Measurements from ENCODE around the gene NOX5. TPM values are rescaled to one million over a fixed set of nuclear protein-coding genes. Genes with fewer than 3 reads are reported as not detected.

NOX5 gene
- total and polyA plus RNA-seq, 2 of the 4 experiments (the other 2 are of a cell fraction) = 0.07 TPM; not detected in 1

- Histone ChIP-seq H2BK120ac (ENCODE audit: low read depth, low read length) (no peak overlapping the region), H4K5ac (ENCODE audit: low read depth, low read length) (no peak overlapping the region), H2AK9ac (replicated peaks; ENCODE audit: low read depth, low read length, poor library complexity) (no peak overlapping the region), H3K4me1 (ENCODE audit: control insufficient read depth, insufficient read depth, low read length) (no peaks in the 10 kb centered on the region), H4K91ac (ENCODE audit: insufficient read depth, low read depth, low read length) (no peak overlapping the region), H2BK5ac (ENCODE audit: low read depth, low read length, poor library complexity, severe bottlenecking) (no peak overlapping the region), H4K8ac (ENCODE audit: low read depth in 2 of 2, low read length in 2 of 2) (no peak overlapping the region), H3K4ac (ENCODE audit: low read depth, low read length) (no peak overlapping the region), H3K23ac (ENCODE audit: low read depth, low read length) (no peak overlapping the region), H3K27me3 (ENCODE audit: control insufficient read depth, insufficient read depth, low read length) (peaks cover 74% of the 10 kb centered on the region), H3K4me2 (ENCODE audit: low read depth, low read length) (no peak overlapping the region), H3K56ac (ENCODE audit: extremely low read depth, insufficient read depth, low read length) (no peak overlapping the region), H3K27ac (ENCODE audit: insufficient read depth, low read length) (no peak overlapping the region), H3K18ac (ENCODE audit: low read depth, low read length) (no peak overlapping the region), H3K9me1 (ENCODE audit: insufficient read depth, low read length) (no peaks in the 10 kb centered on the region), H3K79me1 (ENCODE audit: low read depth in 1 of 2, low read length in 2 of 2) (no peaks in the 10 kb centered on the region), H3K4me3 (ENCODE audit: insufficient read depth, low read depth, low read length) (no peak overlapping the region), H2BK15ac (ENCODE audit: low read depth, low read length) (no peak overlapping the region), H3K9ac (ENCODE audit: low read depth, low read length) (no peak overlapping the region), H4K20me1 (ENCODE audit: insufficient read depth, low read length) (no peaks in the 10 kb centered on the region), H3K9me3 (ENCODE audit: control insufficient read depth, insufficient read depth, low read length) (peaks cover 3% of the 10 kb centered on the region; the same call in 1 of the 2 replicates), H3K36me3 (ENCODE audit: control insufficient read depth, insufficient read depth, low read length) (no peaks in the 10 kb centered on the region), H2AFZ (replicated peaks; ENCODE audit: low read length, poor library complexity) (no peak overlapping the region), H2BK20ac (ENCODE audit: low read depth, low read length) (no peak overlapping the region), H3K14ac (replicated peaks; ENCODE audit: low read depth, low read length) (no peak overlapping the region), H2AK5ac (ENCODE audit: low read depth, low read length) (no peak overlapping the region)
- ATAC-seq (ENCODE audit: low read depth) = no peak
- dilution Hi-C loops (cut with HindIII; ENCODE audit: low sequenced_read_pairs, unreplicated experiment) (no loop called here), in situ Hi-C loops (cut with MboI; ENCODE audit: low sequenced_read_pairs) (no loop called here), intact Hi-C loops (cut with micrococcal nuclease) (no loop called here)
- ChIA-PET CTCF (no interaction called here), POLR2A (ENCODE audit: unreplicated experiment) (no interaction called here)
- no peak for TF ChIP-seq MAZ (IDR thresholded peaks at IDR 0.05; ENCODE audit: borderline replicate concordance, low read depth, low read length)
- WGBS, 2 experiments (ENCODE audit: extremely low coverage in 2 of 2, insufficient read length in 1 of 2) = 100% methylated on average over 1 of the region's 3 CpGs; no CpG with 5 or more reads in 1 of the 2 experiments
- BruUV-seq (replicated peaks) = no TSS peak
- DNase-seq = no peak
Observed at GRCh38 chr15:69105451-69105985, 91.0 kb downstream of the NOX5 start.
